Caki2 (cell line): ENCODE data around the gene MAGEB18. TPM values are rescaled to one million over a fixed set of nuclear protein-coding genes. Genes with fewer than 3 reads are reported as not detected.

Experiments used
- DNase-seq: peaks from one replicate; pipeline ENCODE4 v3.0.0-alpha.2; 2015; ENCODE audit warnings: low read depth
- in situ Hi-C: cut with HindIII; loops from 2 replicates; pipeline ENCODE4 v1.10.0; 2016; ENCODE audit warnings: low sequenced_read_pairs, low pct_unique_long_range_greater_than_20kb, mixed read lengths
- total RNA-seq: library from RNA; depleted of rRNA; stranded (reverse); fragments of >200 nt; shearing (Covaris generic); gene quantifications from 2 replicates; pipeline ENCODE4 v1.2.3, GENCODE V29; 2014; ENCODE audit warnings: low replicate concordance; rRNA removed

The MAGEB18 gene
- total RNA-seq, result not detected in 2 replicates

- DNase-seq, result no peak
- in situ Hi-C loops, result no loop called here
Measured at GRCh38 chrX:26138274-26138673, at the start of gene MAGEB18. MAGEB18 (plus strand) TSS chrX:26138343; CDS start chrX:26138986, 643 bp downstream.

- DNase-seq, result no peak
- in situ Hi-C loops, result no loop called here
Measured at GRCh38 chrX:26100421-26100920, 37.7 kb upstream of the MAGEB18 start.

GRCh38 chrX:26109142-26109541, 29.0 kb upstream of the MAGEB18 start:
- DNase-seq, result no peak
- in situ Hi-C loops, result no loop called here

- in situ Hi-C loops, result no loop called here
- no peak for DNase-seq
Measured at GRCh38 chrX:26146024-26146423, 7.9 kb downstream of the MAGEB18 start.

GRCh38 chrX:26160301-26160700, 22.2 kb downstream of the MAGEB18 start, which contains the start of gene MAGEB6B:
MAGEB6B (plus strand) TSS chrX:26160601; CDS start chrX:26160601, 0 bp downstream.
- DNase-seq, result no peak
- in situ Hi-C loops, result no loop called here

Other genes with a start within 250 kb of the MAGEB18 start
- not detected in 2 replicates for gene MAGEB6B, start 22.3 kb downstream of the MAGEB18 start, total RNA-seq
- not detected in 2 replicates for gene MAGEB6, start 54.1 kb downstream of the MAGEB18 start, total RNA-seq
- not detected in 2 replicates for gene MAGEB5, start 77.8 kb downstream of the MAGEB18 start, total RNA-seq